ENCODE results near the gene GSG1. TPM values are rescaled to one million over a fixed set of nuclear protein-coding genes. Genes with fewer than 3 reads are reported as not detected.

GSG1 gene
- total and polyA plus RNA-seq, 11 donors: not detected

DNA sequence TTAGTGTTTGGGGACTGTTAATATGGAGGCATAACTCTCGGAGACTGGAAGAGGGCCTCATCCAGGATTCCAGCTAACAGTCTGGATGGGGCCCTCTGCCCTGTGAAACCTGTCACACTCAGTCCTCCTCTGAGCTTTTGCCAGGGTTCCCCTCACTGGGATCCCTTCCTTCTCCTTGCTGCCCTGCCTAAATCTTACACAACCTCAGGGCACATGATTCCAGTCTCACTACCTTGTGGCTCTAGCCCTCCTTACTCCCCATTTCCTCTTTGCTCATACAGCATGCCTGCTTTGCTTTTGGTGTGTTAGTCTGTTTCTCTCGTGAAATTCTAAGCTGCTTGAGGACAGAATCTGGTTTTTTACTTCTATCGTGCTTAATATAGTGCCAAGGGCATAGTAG, 942 bp upstream of the GSG1 start:
- TF ChIP-seq, protein P1, sequence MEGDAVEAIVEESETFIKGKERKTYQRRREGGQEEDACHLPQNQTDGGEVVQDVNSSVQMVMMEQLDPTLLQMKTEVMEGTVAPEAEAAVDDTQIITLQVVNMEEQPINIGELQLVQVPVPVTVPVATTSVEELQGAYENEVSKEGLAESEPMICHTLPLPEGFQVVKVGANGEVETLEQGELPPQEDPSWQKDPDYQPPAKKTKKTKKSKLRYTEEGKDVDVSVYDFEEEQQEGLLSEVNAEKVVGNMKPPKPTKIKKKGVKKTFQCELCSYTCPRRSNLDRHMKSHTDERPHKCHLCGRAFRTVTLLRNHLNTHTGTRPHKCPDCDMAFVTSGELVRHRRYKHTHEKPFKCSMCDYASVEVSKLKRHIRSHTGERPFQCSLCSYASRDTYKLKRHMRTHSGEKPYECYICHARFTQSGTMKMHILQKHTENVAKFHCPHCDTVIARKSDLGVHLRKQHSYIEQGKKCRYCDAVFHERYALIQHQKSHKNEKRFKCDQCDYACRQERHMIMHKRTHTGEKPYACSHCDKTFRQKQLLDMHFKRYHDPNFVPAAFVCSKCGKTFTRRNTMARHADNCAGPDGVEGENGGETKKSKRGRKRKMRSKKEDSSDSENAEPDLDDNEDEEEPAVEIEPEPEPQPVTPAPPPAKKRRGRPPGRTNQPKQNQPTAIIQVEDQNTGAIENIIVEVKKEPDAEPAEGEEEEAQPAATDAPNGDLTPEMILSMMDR (IDR thresholded peaks at IDR 0.05): no peak
- no peak for TF ChIP-seq POLR2A (IDR thresholded peaks at IDR 0.05)
- Histone ChIP-seq H3K4me3 (no peak overlapping the region), H3K4me1 (peaks cover 7 to 34% (median 27%) of the 10 kb centered on the region in 12 donors), H3K36me3 (no peaks in the 10 kb centered on the region), H3K9me3 (peaks cover 0 to 8% (median 0%) of the 10 kb centered on the region in 12 donors), H3K27me3 (no peaks in the 10 kb centered on the region), H3K27ac (peak overlapping the region in 1 of 12 donors; percentile 20)
- intact Hi-C loops (cut with DNase I): loop anchor here in 5 of 10 donors (5.0 to 10.0 kb wide), 3 partner anchors 43 to 320 kb away; partner anchors contain the start of gene APOLD1 (in 1 of the 5)
- WGBS, 4 donors: 88 to 93% (median 90%) methylated on average over 3 of the region's 3 CpGs
- ATAC-seq: no peak
- no peak for DNase-seq

DNA sequence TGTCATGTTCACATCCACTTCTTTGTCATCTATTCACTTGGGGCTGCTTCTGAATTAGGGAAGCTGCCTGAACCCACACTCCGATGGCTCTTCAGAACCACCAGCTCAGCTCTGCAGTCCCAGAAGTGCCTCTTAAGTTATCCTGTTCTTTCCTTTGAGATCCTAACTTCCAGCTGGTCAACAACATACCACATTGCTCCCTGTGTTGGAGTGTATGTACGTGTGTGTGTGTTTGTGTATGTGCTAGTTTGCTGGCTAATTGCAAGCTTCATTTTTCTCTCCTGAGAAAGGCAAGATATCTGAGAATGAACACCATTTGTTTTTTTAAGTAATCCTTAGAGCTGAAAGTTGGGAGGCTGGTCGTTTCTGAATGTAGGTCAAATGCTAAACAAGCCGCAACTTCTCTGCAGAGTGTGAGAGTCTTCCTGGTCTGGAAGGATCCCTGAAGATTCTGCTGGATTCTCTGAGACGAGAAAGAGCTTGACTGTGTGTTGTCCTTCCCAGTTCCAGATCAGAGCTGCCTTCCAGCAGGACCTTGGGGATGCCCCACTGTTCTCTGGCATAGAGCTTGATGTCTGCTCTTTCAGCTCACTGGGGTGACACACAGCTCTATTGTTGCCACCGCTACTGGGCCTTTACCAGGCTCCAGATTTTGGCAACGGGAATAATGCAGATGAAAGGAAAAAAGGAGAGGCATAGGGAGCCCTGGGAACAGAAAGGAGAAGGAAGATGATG, 839 bp downstream of the GSG1 start:
- DNase-seq (no peak), ATAC-seq (no peak)
- H3K27ac ChIP-seq: peak overlapping the region; percentile 85 to 98 (median 92)
- peaks cover 7 to 51% (median 40%) of the 10 kb centered on the region in 12 donors for H3K4me1 ChIP-seq
- TF ChIP-seq POLR2A (IDR thresholded peaks at IDR 0.05): no peak
- TF ChIP-seq, protein P1 (IDR thresholded peaks at IDR 0.05): no peak
- no peaks in the 10 kb centered on the region for H3K27me3 ChIP-seq
- WGBS, 4 donors: 62 to 72% (median 65%) methylated on average over 7 of the region's 7 CpGs
- no peak overlapping the region for H3K4me3 ChIP-seq
- H3K36me3 ChIP-seq: no peaks in the 10 kb centered on the region
- H3K9me3 ChIP-seq: no peaks in the 10 kb centered on the region
- intact Hi-C loops (cut with DNase I): loop anchor here in 5 of 10 donors (5.0 to 10.0 kb wide), 3 partner anchors 45 to 318 kb away; partner anchors contain the start of gene APOLD1 (in 1 of the 5)

DNA sequence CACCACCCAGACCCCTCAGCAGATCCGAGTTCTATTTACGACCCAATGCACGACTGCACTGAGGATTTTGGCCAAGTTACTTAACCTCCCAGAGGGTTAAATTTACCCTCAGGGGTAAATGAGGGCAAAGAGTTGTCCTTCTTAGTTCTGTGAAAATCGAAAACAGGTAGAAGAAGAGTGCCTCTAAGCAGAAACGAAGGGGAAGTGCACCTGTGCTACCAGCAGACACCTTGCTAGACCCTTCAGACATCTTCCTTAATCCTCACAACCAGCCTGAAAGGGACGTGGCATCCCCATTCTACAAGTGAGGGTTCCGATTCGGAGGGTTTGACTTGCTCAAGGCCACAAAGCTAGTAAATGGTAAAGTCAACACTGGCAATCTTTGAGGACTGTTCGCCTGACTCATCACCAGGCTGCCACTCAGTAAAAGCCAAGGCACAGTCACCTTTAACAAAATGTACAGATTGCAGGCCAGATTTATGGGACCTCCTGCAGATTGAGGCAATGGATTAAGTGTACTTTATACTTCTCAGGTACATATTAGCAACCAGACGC, 1.6 kb downstream of the GSG1 start:
- Histone ChIP-seq H3K4me1 (peaks cover 7 to 58% (median 43%) of the 10 kb centered on the region in 12 donors), H3K9me3 (no peaks in the 10 kb centered on the region), H3K27me3 (no peaks in the 10 kb centered on the region), H3K4me3 (peak overlapping the region in 11 of 12 donors; percentile 50 to 70 (median 60)), H3K36me3 (no peaks in the 10 kb centered on the region), H3K27ac (peak overlapping the region; percentile 85 to 98 (median 92))
- DNase-seq: no peak
- TF ChIP-seq POLR2A (IDR thresholded peaks at IDR 0.05): no peak
- TF ChIP-seq, protein P1 (IDR thresholded peaks at IDR 0.05): no peak
- no peak for ATAC-seq
- intact Hi-C loops (cut with DNase I): loop anchor here in 7 of 10 donors (2.0 to 10.0 kb wide), 8 partner anchors 45 to 317 kb away; partner anchors contain the start of genes EMP1 (in 2 of the 7), APOLD1 (in 1 of the 7) and HEBP1 (in 1 of the 7)
- WGBS, 4 donors: 64 to 69% (median 66%) methylated on average over 10 of the region's 10 CpGs

All from heart left ventricle (tissue), 16 donors.